Measurements from ENCODE around the gene PRAMEF13. TPM values are rescaled to one million over a fixed set of nuclear protein-coding genes. Genes with fewer than 3 reads are reported as not detected.
"Not testable (repeated sequence)": the region's sequence is repeated elsewhere in the genome, so short reads cannot be mapped to it uniquely, and the experiment has no call there.

PRAMEF13 gene
- total RNA-seq, 1 donor from 2014 or later = not detected

GRCh38 chr1:13225675-13226204 lies 24.5 kb upstream of the PRAMEF13 start, which contains the start of gene PRAMEF18:
PRAMEF18 (minus strand) TSS chr1:13226154; CDS start chr1:13226106, 48 bp downstream.
- H3K36me3 Mint-ChIP-seq (ENCODE audit: low read depth); H3K4me3 Mint-ChIP-seq; H3K9me3 Mint-ChIP-seq; H3K4me1 Mint-ChIP-seq; H3K27me3 Mint-ChIP-seq; intact Hi-C loops (cut with micrococcal nuclease); H3K27ac Mint-ChIP-seq: not testable (repeated sequence)
- DNase-seq = peak; percentile 30

- Mint-ChIP-seq H3K4me3 (no peak overlapping the region), H3K36me3 (ENCODE audit: low read depth) (no peaks in the 10 kb centered on the region), H3K27ac (no peak overlapping the region), H3K4me1 (no peaks in the 10 kb centered on the region), H3K27me3 (no peaks in the 10 kb centered on the region), H3K9me3 (no peaks in the 10 kb centered on the region)
- intact Hi-C loops (cut with micrococcal nuclease) = no loop called here
- peak; percentile 48 for DNase-seq
These were observed 23.4 kb upstream of the PRAMEF13 start for GRCh38 chr1:13224480-13225060.

- H3K36me3 Mint-ChIP-seq (ENCODE audit: low read depth); H3K27ac Mint-ChIP-seq; H3K4me1 Mint-ChIP-seq; H3K4me3 Mint-ChIP-seq; H3K9me3 Mint-ChIP-seq; H3K27me3 Mint-ChIP-seq; intact Hi-C loops (cut with micrococcal nuclease); DNase-seq: not testable (repeated sequence)
These were observed 21.6 kb upstream of the PRAMEF13 start for GRCh38 chr1:13222788-13223187.

GRCh38 chr1:13219203-13219602 lies 18.0 kb upstream of the PRAMEF13 start:
- DNase-seq; H3K4me3 Mint-ChIP-seq; H3K27ac Mint-ChIP-seq; intact Hi-C loops (cut with micrococcal nuclease); H3K4me1 Mint-ChIP-seq; H3K36me3 Mint-ChIP-seq (ENCODE audit: low read depth); H3K27me3 Mint-ChIP-seq; H3K9me3 Mint-ChIP-seq: not testable (repeated sequence)

GRCh38 chr1:13216619-13217018 lies 15.4 kb upstream of the PRAMEF13 start:
- DNase-seq; H3K27ac Mint-ChIP-seq; H3K27me3 Mint-ChIP-seq; H3K9me3 Mint-ChIP-seq; H3K4me1 Mint-ChIP-seq; H3K4me3 Mint-ChIP-seq; H3K36me3 Mint-ChIP-seq (ENCODE audit: low read depth); intact Hi-C loops (cut with micrococcal nuclease): not testable (repeated sequence)

- H3K36me3 Mint-ChIP-seq (ENCODE audit: low read depth); intact Hi-C loops (cut with micrococcal nuclease): not testable (repeated sequence)
These were observed 7.5 kb upstream of the PRAMEF13 start for GRCh38 chr1:13208712-13209111.

GRCh38 chr1:13171548-13171947 lies 29.7 kb downstream of the PRAMEF13 start, which contains the start of gene PRAMEF9:
PRAMEF9 (plus strand) TSS chr1:13171848; CDS start chr1:13175281, 3,433 bp downstream.
- intact Hi-C loops (cut with micrococcal nuclease); H3K27ac Mint-ChIP-seq; H3K36me3 Mint-ChIP-seq (ENCODE audit: low read depth); H3K9me3 Mint-ChIP-seq; H3K4me3 Mint-ChIP-seq; H3K27me3 Mint-ChIP-seq; DNase-seq; H3K4me1 Mint-ChIP-seq: not testable (repeated sequence)

More at GRCh38 chr1:13208712-13209111, 7.5 kb upstream of the PRAMEF13 start:
- not testable (repeated sequence) for H3K4me1 Mint-ChIP-seq, H3K9me3 Mint-ChIP-seq, DNase-seq, H3K27ac Mint-ChIP-seq, H3K4me3 Mint-ChIP-seq, H3K27me3 Mint-ChIP-seq

- H3K27me3 Mint-ChIP-seq; H3K4me1 Mint-ChIP-seq; H3K9me3 Mint-ChIP-seq; H3K4me3 Mint-ChIP-seq; H3K27ac Mint-ChIP-seq; DNase-seq; intact Hi-C loops (cut with micrococcal nuclease); H3K36me3 Mint-ChIP-seq (ENCODE audit: low read depth): not testable (repeated sequence)
These were observed 35.7 kb downstream of the PRAMEF13 start, which contains the start of gene HNRNPCL4 for GRCh38 chr1:13165531-13165930. HNRNPCL4 (minus strand) TSS chr1:13165631; CDS start chr1:13165467, 164 bp downstream.

GRCh38 chr1:13155909-13156308 lies 45.3 kb downstream of the PRAMEF13 start, which contains the start of gene PRAMEF26:
PRAMEF26 (minus strand) TSS chr1:13156009; CDS start chr1:13153095, 2,914 bp downstream.
- H3K27ac Mint-ChIP-seq; intact Hi-C loops (cut with micrococcal nuclease); H3K4me3 Mint-ChIP-seq; H3K36me3 Mint-ChIP-seq (ENCODE audit: low read depth); DNase-seq; H3K27me3 Mint-ChIP-seq; H3K4me1 Mint-ChIP-seq; H3K9me3 Mint-ChIP-seq: not testable (repeated sequence)

Other genes starting within 250 kb of the PRAMEF13 start
- not detected in 2 replicates for gene PRAMEF27, start 144.8 kb downstream of the PRAMEF13 start, total RNA-seq
- not detected in 2 replicates for gene HNRNPCL3, start 140.6 kb downstream of the PRAMEF13 start, total RNA-seq
- gene PRAMEF25, start 130.6 kb downstream of the PRAMEF13 start, total RNA-seq = not detected in 2 replicates
- not detected in 2 replicates for gene HNRNPCL2, start 84.6 kb downstream of the PRAMEF13 start, total RNA-seq
- gene PRAMEF26, start 45.4 kb downstream of the PRAMEF13 start, total RNA-seq = not detected in 2 replicates
- not detected in 2 replicates for gene HNRNPCL4, start 35.8 kb downstream of the PRAMEF13 start, total RNA-seq
- not detected in 2 replicates for gene PRAMEF9, start 29.6 kb downstream of the PRAMEF13 start, total RNA-seq
- not detected in 2 replicates for gene PRAMEF18, start 24.7 kb upstream of the PRAMEF13 start, total RNA-seq
- gene PRAMEF5, start 52.8 kb upstream of the PRAMEF13 start, total RNA-seq = not detected in 2 replicates
- not detected in 2 replicates for gene PRAMEF8, start 83.7 kb upstream of the PRAMEF13 start, total RNA-seq
- gene PRAMEF33, start 102.1 kb upstream of the PRAMEF13 start, total RNA-seq = not detected in 2 replicates
- gene PRAMEF15, start 114.2 kb upstream of the PRAMEF13 start, total RNA-seq = not detected in 2 replicates
- not detected in 2 replicates for gene PRAMEF14, start 145.7 kb upstream of the PRAMEF13 start, total RNA-seq
- gene PRAMEF19, start 170.5 kb upstream of the PRAMEF13 start, total RNA-seq = not detected in 2 replicates
- not detected in 2 replicates for gene PRAMEF17, start 188.2 kb upstream of the PRAMEF13 start, total RNA-seq
- gene PRAMEF20, start 209.0 kb upstream of the PRAMEF13 start, total RNA-seq = not detected in 2 replicates

Data from activated CD4-positive, alpha-beta T cell treated with anti-CD3 and anti-CD28 coated beads, Interleukin-2, amount 10 ng/mL, durations not matched to agents 24 days and 14 days (primary cell).